Activated naive CD4-positive, alpha-beta T cell treated with anti-CD3 and anti-CD28 coated beads, Interleukin-2, amount 50 U/mL, for 72 hours (primary cell): ENCODE measurements around the gene TMEM61. TPM values are rescaled to one million over a fixed set of nuclear protein-coding genes. Genes with fewer than 3 reads are reported as not detected.
"Not testable (repeated sequence)": the region's sequence is repeated elsewhere in the genome, so short reads cannot be mapped to it uniquely, and the experiment has no call there.

ENCODE experiments used
- ATAC-seq, 2 donors: fragments of 150-1000 bp; cut with Tn5 transposase; 2 replicates each; pipeline ENCODE4 v1.10.0; 2021; ENCODE audit warnings: mild to moderate bottlenecking in 2 of 2, moderate library complexity in 2 of 2
- DNase-seq, 2 donors: peaks; one replicate each; pipeline ENCODE4 v3.0.0; 2021 to 2022; ENCODE audit warnings: low spot score in 2 of 2
- H3K27ac Mint-ChIP-seq, 2 donors: one replicate each; pipeline ENCODE4 v1.8.0; 2022; ENCODE audit warnings: mild to moderate bottlenecking in 2 of 2, mixed read lengths in 2 of 2
- H3K36me3 Mint-ChIP-seq, 2 donors: one replicate each; pipeline ENCODE4 v1.8.0; 2022; ENCODE audit warnings: mixed read lengths in 2 of 2
- H3K9me3 Mint-ChIP-seq, 2 donors: one replicate each; pipeline ENCODE4 v1.8.0; 2022; ENCODE audit warnings: mixed read lengths in 2 of 2
- total RNA-seq, 2 donors: library from RNA; stranded (reverse); gene quantifications; one replicate each; pipeline ENCODE4 v1.2.3, GENCODE V29; 2022

The TMEM61 gene
- total RNA-seq, 2 donors from 2014 or later: 0.23 TPM; not detected in 1

- ATAC-seq: no peak
- DNase-seq: no peak
- H3K27ac Mint-ChIP-seq: no peak overlapping the region
- H3K9me3 Mint-ChIP-seq: peaks cover 4% of the 10 kb centered on the region in 2 donors
- no peaks in the 10 kb centered on the region for H3K36me3 Mint-ChIP-seq
These were observed 27.3 kb upstream of the TMEM61 start for GRCh38 chr1:54952950-54953718.

DNA sequence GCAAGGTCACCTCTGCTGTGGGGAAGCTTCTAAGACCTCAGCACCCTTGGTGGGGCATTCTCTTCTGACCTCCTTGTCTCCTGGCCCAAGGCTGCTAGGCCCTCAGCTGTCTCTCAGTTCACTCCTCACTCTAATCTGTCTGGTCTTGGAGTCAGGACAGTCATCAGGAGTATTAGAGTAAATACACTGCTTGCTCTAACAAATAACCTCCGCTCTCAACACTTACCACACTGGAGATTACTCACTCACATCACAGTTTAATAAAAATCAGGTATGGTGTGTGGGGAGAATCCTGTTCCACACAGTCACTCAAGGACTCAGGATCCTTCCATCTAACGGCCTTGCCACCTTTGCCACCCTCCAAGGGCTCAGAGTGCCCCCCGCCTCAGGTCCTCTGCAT is 26.6 kb upstream of the TMEM61 start:
- Mint-ChIP-seq H3K27ac (peak overlapping the region in 1 of 2 donors; percentile 45), H3K36me3 (peaks cover 0 to 2% of the 10 kb centered on the region in 2 donors), H3K9me3 (peaks cover 4% of the 10 kb centered on the region in 2 donors)
- ATAC-seq (no peak), DNase-seq (no peak)

DNA sequence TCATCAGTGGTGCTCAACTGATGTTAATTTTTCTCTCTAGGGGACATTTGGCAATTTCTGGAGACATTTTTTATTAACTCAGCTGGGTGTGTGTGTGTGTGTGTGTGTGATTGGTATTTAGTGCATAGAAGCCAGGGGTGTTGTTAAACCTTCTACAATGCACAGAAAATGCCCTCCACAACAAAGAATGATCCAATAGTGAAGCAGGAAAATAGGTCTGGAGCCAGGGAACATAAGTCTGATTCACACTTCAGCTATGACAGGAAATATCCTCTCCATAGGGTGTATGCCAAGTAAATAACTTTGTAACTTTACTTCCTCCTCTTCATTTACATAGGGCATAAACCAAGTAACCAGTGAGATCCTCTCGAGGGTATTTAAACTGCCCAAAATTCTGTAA is 25.1 kb upstream of the TMEM61 start:
- Mint-ChIP-seq H3K9me3 (peaks cover 4% of the 10 kb centered on the region in 2 donors), H3K36me3 (peaks cover 0 to 6% of the 10 kb centered on the region in 2 donors), H3K27ac (no peak overlapping the region)
- no peak for ATAC-seq
- DNase-seq: no peak

DNA sequence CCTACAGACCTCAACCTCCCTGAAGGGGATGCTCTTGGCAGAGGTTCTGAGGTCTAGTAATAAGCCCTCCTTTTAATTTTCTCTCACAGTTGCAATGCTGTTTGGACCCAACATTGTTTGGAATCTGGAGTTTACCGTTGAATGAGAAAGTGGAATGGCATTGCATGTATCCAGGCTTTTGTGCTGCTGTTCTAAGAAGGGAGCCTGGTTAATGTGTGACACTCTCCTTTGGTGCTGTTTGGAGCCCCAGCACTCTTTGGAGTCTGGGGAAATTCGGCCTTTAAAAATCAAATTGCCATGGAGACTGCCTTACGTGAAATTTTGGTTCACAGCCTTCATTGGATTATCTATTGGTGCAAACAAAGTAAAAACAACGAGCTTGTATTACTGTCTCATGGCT is 23.7 kb upstream of the TMEM61 start:
- no peak for DNase-seq
- H3K36me3 Mint-ChIP-seq: peaks cover 0 to 6% of the 10 kb centered on the region in 2 donors
- peaks cover 4% of the 10 kb centered on the region in 2 donors for H3K9me3 Mint-ChIP-seq
- ATAC-seq: no peak
- no peak overlapping the region for H3K27ac Mint-ChIP-seq

- ATAC-seq: no peak
- no peak for DNase-seq
- Mint-ChIP-seq H3K9me3 (peaks cover 4% of the 10 kb centered on the region in 2 donors), H3K36me3 (peaks cover 0 to 6% of the 10 kb centered on the region in 2 donors), H3K27ac (no peak overlapping the region)
These were observed 21.2 kb upstream of the TMEM61 start for GRCh38 chr1:54959241-54959640.

DNA sequence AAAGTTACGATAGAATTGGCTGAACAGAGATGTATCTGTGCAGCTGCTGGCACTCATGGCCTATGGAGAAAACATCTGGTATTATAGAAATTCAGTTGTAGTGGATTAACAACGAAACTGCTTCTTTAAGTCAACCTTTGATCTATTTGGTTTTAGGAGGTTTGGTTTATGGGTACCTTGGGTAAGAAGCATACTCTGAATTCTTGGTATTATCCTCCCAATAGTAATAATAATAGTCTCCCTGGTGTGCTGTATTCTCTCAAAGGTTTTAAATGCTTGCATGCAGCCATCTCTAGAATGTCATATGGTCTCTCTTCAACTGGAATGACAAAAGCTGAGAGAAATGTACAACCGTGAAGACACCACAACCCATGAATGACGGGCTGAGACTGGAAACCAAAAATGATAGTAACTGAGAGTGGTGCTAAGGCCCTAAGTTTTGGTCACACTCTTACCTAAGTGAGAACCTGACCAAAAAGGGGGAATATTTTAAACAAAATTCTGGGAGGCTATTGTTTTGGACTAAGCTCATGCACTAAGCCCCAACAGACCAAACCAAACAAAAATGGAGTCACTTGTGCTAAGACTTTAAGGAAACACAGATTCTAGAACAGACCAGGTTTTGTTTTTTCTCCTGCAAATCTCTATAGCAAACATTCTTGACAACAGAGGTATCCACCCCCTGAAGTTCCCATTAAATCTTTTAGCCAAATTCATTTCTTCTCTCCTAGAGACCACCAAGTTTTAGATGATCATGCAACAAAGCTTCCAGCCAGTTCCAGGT is 17.6 kb upstream of the TMEM61 start:
- no peak for DNase-seq
- no peak overlapping the region for H3K27ac Mint-ChIP-seq
- peak in 1 of 2 donors; percentile 60 for ATAC-seq
- peaks cover 0 to 6% of the 10 kb centered on the region in 2 donors for H3K36me3 Mint-ChIP-seq
- H3K9me3 Mint-ChIP-seq: no peaks in the 10 kb centered on the region

DNA sequence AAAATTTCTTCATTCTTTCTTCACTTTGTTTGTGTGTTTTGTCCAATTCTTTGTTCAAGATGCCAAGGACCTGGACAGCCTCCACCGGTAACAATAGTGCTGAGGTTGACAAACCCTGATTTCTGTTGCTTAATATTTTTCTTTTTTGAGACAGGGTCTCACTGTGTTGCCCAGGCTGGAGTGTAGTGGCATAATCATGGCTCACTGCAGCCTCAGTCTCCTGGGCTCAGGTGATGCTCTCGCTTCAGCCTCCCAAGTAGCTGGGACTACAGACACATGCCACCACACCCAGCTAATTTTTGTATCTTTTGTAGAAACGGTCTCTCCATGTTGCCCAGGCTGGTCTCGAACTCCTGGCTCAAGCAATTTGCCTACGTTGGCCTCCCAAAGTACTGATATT is 16.6 kb upstream of the TMEM61 start:
- H3K36me3 Mint-ChIP-seq, H3K27ac Mint-ChIP-seq: not testable (repeated sequence)

DNA sequence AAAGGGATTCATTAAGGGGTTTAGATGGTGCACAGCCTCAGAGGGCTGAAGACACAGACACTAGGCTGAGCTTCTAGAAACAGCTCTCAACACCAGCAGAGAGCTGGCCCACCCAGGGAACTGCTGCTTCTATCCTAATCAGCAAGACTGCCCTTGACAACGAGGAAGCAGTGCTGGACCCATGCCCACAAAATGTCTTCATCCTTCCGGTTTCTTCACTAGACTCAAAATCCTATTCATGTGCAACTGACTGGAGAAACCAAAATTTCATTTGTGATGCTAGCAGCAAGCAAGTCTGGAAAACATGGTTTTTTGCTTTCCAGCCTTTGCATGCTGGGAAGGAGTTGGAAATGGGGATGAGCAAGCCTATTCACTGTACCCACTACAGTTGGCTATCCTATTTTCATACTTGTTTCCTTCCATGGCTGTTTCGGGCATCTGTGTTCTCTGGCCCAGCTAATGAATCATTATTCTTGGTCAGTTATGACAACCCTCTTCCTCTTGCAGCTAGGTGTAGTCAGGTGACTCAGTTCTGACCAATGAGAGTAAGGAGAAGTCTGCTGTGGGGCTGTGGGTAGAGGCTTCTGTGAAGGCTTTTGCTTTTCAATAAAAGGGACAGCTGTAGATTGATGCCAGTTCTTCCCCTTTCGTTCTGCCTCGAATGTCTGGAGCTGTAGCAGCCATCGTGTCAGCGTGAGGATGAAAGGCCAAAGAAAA is 14.6 kb upstream of the TMEM61 start:
- peak; percentile 59 to 80 for ATAC-seq

More for the DNA sequence above, 16.6 kb upstream of the TMEM61 start:
- H3K9me3 Mint-ChIP-seq, ATAC-seq, DNase-seq: not testable (repeated sequence)

DNA sequence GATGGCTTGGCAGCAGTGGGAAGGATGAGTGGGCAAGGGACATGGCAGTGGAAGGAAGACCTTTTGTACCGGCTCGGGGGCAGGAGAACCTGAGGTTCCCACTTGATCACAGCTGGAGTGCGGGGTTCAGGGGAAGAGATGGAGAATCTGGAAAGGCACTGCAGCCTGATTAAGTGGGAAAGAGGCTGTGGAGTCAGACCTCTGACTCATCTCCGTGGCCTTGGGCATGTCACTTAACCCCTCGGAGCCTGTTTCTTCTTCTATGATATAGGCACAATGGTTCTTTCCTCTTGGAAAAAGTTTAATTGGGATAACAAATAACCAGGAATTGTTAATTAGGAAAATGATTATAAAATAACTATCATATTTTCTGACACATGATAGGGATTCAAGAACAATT is 13.1 kb upstream of the TMEM61 start:
- no peaks in the 10 kb centered on the region for H3K36me3 Mint-ChIP-seq
- H3K27ac Mint-ChIP-seq: no peak overlapping the region

More for the DNA sequence above, 14.6 kb upstream of the TMEM61 start:
- Mint-ChIP-seq H3K27ac (peak overlapping the region in 1 of 2 donors; percentile 10), H3K9me3 (no peaks in the 10 kb centered on the region), H3K36me3 (no peaks in the 10 kb centered on the region)
- DNase-seq: no peak

DNA sequence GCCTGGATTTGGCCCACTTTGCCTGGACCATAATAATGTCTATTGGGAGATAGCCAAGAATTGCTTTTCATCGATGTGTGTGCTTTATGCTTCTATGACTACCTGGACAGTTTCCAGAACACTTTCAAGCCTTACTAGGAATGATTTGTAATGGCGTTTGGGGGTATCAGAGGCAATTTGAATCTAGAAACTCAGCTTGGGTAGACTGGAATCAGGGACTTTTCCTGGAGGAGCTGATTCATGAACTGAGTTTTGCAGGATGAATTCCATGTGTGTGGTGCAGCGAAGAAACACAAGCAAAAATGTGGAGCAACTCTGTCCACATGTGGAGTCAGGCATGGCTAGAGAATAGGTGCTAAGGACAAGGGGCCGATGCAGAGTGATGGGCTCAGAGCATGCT is 11.9 kb upstream of the TMEM61 start:
- ATAC-seq (no peak), DNase-seq (no peak)
- Mint-ChIP-seq H3K27ac (no peak overlapping the region), H3K9me3 (no peaks in the 10 kb centered on the region), H3K36me3 (no peaks in the 10 kb centered on the region)

More for the DNA sequence above, 13.1 kb upstream of the TMEM61 start:
- ATAC-seq: no peak
- no peak for DNase-seq
- H3K9me3 Mint-ChIP-seq: no peaks in the 10 kb centered on the region

GRCh38 chr1:54969879-54970278 is 10.5 kb upstream of the TMEM61 start:
- Mint-ChIP-seq H3K36me3 (no peaks in the 10 kb centered on the region), H3K27ac (no peak overlapping the region), H3K9me3 (no peaks in the 10 kb centered on the region)
- no peak for DNase-seq
- ATAC-seq: no peak

DNA sequence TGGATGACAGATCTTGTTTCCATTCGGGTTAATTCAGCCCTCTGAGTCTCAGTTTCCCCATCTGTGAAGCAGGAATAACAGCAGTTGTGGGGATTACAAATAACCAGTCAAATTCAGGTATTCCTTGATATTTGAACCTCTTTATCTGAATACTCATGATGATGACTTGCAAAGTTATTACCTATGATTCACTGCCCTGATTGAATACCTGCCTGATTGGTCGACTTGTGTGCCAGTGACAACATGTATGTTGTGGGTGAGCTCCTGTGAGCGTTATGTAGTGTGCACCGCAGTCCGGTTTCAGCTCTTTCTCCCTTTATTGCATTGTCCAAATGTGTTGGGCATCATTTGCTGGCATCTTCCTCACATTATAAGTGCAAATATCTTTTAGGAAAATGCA is 9.5 kb upstream of the TMEM61 start:
- ATAC-seq (no peak), DNase-seq (no peak)
- Mint-ChIP-seq H3K9me3 (no peaks in the 10 kb centered on the region), H3K36me3 (no peaks in the 10 kb centered on the region), H3K27ac (no peak overlapping the region)

DNA sequence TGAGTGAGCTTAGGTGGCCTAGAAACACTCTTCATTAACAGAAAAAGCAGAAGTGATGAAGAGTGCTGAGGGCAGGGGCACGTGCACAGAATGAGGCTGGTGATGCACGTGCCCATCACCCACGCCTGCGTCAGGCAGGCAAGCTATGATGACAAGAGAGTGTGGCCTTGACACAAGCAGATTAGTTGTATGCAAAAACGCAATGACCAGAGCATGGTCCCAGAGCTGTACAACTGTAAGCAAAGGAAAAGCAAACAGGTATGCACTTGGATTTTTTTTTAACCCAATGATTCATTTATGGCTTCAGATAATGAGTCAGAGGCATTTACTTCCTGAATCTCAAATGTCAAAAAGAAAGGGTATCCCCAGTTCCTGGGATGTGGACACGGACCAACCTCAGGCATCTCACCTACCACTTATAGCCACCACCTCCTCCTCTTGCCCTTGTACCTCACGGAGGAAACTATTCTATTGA is 9.1 kb upstream of the TMEM61 start:
- peak; percentile 78 to 85 for ATAC-seq
- no peaks in the 10 kb centered on the region for H3K9me3 Mint-ChIP-seq
- no peak for DNase-seq
- no peaks in the 10 kb centered on the region for H3K36me3 Mint-ChIP-seq
- no peak overlapping the region for H3K27ac Mint-ChIP-seq

GRCh38 chr1:54972436-54972835 is 8.0 kb upstream of the TMEM61 start:
- ATAC-seq (no peak), DNase-seq (no peak)
- Mint-ChIP-seq H3K36me3 (no peaks in the 10 kb centered on the region), H3K9me3 (no peaks in the 10 kb centered on the region), H3K27ac (no peak overlapping the region)

GRCh38 chr1:54973205-54973921 is 7.1 kb upstream of the TMEM61 start:
- no peaks in the 10 kb centered on the region for H3K36me3 Mint-ChIP-seq
- ATAC-seq (no peak), DNase-seq (no peak)
- H3K27ac Mint-ChIP-seq: no peak overlapping the region
- H3K9me3 Mint-ChIP-seq: no peaks in the 10 kb centered on the region

GRCh38 chr1:54975356-54976108 is 4.9 kb upstream of the TMEM61 start:
- H3K36me3 Mint-ChIP-seq: no peaks in the 10 kb centered on the region
- H3K27ac Mint-ChIP-seq: peak overlapping the region in 1 of 2 donors; percentile 9
- ATAC-seq (no peak), DNase-seq (no peak)
- H3K9me3 Mint-ChIP-seq: no peaks in the 10 kb centered on the region
